Adrenal gland (tissue), 12 donors: ENCODE results near the gene SUPT7L. TPM values are rescaled to one million over a fixed set of nuclear protein-coding genes. Genes with fewer than 3 reads are reported as not detected.

Experiments used
- DNase-seq, 7 donors: peaks; one replicate each; pipeline ENCODE4 v3.0.0-alpha.2; 2019 to 2020
- H3K27ac ChIP-seq, 5 donors: fragments of 200-600 bp; sonication (generic) in 4 of 5; 1 replicate in 3 of 5; 2 replicates in 2 of 5; pipeline versions ENCODE4 v1.5.1 to v1.8.0; 2016 to 2020; ENCODE audit warnings: mild to moderate bottlenecking in 1 of 5
- H3K27me3 ChIP-seq: fragments of 200-600 bp; 2 replicates; pipeline ENCODE4 v1.8.0; 2021
- H3K36me3 ChIP-seq, 2 donors: fragments of 200-600 bp; replicated peaks in 1 of 2; 1 replicate in 1 of 2; 2 replicates in 1 of 2; pipeline versions ENCODE4 v1.5.1 to v1.8.0; 2018 to 2022
- H3K4me1 ChIP-seq, 2 donors: fragments of 200-600 bp; replicated peaks in 1 of 2; 1 replicate in 1 of 2; 2 replicates in 1 of 2; pipeline versions ENCODE4 v1.5.1 to v1.8.0; 2018 to 2021
- H3K4me3 ChIP-seq, 4 donors: fragments of 200-600 bp; sonication (generic) in 3 of 4; one replicate each; pipeline ENCODE4 v1.5.1; 2016 to 2018
- H3K9me3 ChIP-seq, 3 donors: fragments of 200-600 bp; sonication (generic) in 1 of 3; replicated peaks in 1 of 3; 1 replicate in 2 of 3; 2 replicates in 1 of 3; pipeline versions ENCODE4 v1.5.1 to v1.8.0; 2016 to 2021
- POLR2A ChIP-seq, 2 donors: fragments of 450-650 bp; IDR thresholded peaks; one replicate each; pipeline ENCODE4 v1.6.1; 2017; ENCODE audit warnings: antibody characterized with exemption in 2 of 2, mild to moderate bottlenecking in 2 of 2, moderate library complexity in 1 of 2
- WGBS, 4 donors: extraction: QIAGEN DNeasy Blood & Tissue Kit in 2 of 4; methylation state at CpG; one replicate each; pipeline versions ENCODE4 v1.1.5 to v1.1.7; 2013 to 2017; 5-methylcytosine and 5-hydroxymethylcytosine counted together
- intact Hi-C, 2 donors: fragments of 100-400 bp; cut with DNase I; formaldehyde crosslinking; loops; one replicate each; pipeline versions ENCODE4 v1.14.1 to v1.15.0; 2022 to 2023
- polyA plus RNA-seq, 3 donors: library from polyadenylated mRNA; stranded (reverse); fragments of 200-250 nt in 2 of 3; fragments of 350-450 nt in 1 of 3; fragmentation: Illumina TruSeq in 1 of 3; extraction: RNeasy Lipid Tissue Mini Kit (QIAGEN cat#74804) in 1 of 3; gene quantifications; one replicate each; pipeline ENCODE4 v1.2.3, GENCODE V29; 2013 to 2014
- small RNA-seq, 2 donors: library from RNA; depleted of rRNA; stranded (forward); fragments of <200 nt; gene quantifications; one replicate each; pipeline ENCODE3, GENCODE V24; 2016
- total RNA-seq, 9 donors: library from RNA; depleted of rRNA in 4 of 9; stranded (reverse); fragments of >200 nt in 4 of 9; fragments of 120-200 nt in 1 of 9; fragmentation: NEBNext Ultra II Directional in 1 of 9; extraction: Animal tissue kit (Norgen Biotek cat#: 25700) in 1 of 9; gene quantifications; one replicate each; pipeline versions ENCODE4 v1.1.0 to v1.2.4, GENCODE V29; 2013 to 2023
- TF ChIP-seq, protein P1 (sequence below), 6 experiments: fragments of 450-650 bp in 4 of 6; fragments of 200-600 bp in 2 of 6; sonication (generic) in 1 of 6; IDR thresholded peaks; 1 replicate in 5 of 6; 2 replicates in 1 of 6; pipeline versions ENCODE4 v1.5.1 to v1.8.0; 2016 to 2021; ENCODE audit warnings: antibody characterized with exemption in 6 of 6, mild to moderate bottlenecking in 2 of 6, moderate library complexity in 1 of 6
- donor health status: healthy with polysubstance abuse.
- donor health status: Bipolar disorder and iron deficiency.
- donor health status: DM: yes; HTN: yes; CAD: no.
- donor health status: DM: no; HTN: no; CAD: no.
- donor health status: DM: no; HTN: no; CAD: no.
- donor health status: DM: yes; HTN: yes; CAD: no.

The SUPT7L gene
- total and polyA plus RNA-seq, 12 donors: 16.6 to 51.4 (median 33.8) TPM

DNA sequence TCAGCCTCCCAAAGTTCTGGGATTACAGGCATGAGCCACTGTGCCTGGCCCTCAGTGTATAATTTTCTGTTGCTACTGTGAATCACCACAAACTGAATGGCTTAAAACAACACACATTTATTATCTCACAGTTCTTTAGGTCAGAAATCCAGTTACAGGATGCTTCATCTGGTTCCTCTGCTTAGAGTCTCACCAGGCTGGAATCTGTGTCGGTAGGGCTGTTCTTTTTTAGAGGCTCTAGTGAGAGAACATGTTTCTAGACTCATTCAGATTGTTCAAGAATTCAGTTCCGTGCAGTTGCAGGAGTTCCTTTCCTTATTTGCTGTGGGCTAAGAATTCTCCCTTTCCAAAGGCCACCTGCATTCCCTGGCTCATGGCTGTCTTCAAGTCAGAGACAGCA lies 56.8 kb downstream of the SUPT7L start:
- Histone ChIP-seq H3K36me3 (peaks cover 0 to 61% of the 10 kb centered on the region in 2 donors), H3K4me3 (no peak overlapping the region), H3K27ac (no peak overlapping the region), H3K9me3 (no peaks in the 10 kb centered on the region), H3K27me3 (no peaks in the 10 kb centered on the region), H3K4me1 (peaks cover 5 to 6% of the 10 kb centered on the region in 2 donors)
- WGBS, 4 donors: 89 to 93% (median 92%) methylated on average over 2 of the region's 2 CpGs
- no peak for DNase-seq
- TF ChIP-seq POLR2A (IDR thresholded peaks at IDR 0.05): no peak
- TF ChIP-seq, protein P1, sequence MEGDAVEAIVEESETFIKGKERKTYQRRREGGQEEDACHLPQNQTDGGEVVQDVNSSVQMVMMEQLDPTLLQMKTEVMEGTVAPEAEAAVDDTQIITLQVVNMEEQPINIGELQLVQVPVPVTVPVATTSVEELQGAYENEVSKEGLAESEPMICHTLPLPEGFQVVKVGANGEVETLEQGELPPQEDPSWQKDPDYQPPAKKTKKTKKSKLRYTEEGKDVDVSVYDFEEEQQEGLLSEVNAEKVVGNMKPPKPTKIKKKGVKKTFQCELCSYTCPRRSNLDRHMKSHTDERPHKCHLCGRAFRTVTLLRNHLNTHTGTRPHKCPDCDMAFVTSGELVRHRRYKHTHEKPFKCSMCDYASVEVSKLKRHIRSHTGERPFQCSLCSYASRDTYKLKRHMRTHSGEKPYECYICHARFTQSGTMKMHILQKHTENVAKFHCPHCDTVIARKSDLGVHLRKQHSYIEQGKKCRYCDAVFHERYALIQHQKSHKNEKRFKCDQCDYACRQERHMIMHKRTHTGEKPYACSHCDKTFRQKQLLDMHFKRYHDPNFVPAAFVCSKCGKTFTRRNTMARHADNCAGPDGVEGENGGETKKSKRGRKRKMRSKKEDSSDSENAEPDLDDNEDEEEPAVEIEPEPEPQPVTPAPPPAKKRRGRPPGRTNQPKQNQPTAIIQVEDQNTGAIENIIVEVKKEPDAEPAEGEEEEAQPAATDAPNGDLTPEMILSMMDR (IDR thresholded peaks at IDR 0.05): no peak
- intact Hi-C loops: no loop called here

Small RNAs within 50 kb of the gene (small RNA-seq; reads per million reads assigned to genes)
- 0 reads per million in 2 donors for gene RF00340

Other genes with a start within 250 kb of the SUPT7L start
- 100 to 1,000 TPM in 1 of 9 donors, 10 to 100 TPM in 8; 48.4 to 100 (median 75.4) TPM for gene NRBP1, start 235.0 kb downstream of the SUPT7L start, total RNA-seq
- gene NRBP1, start 235.0 kb downstream of the SUPT7L start, polyA plus RNA-seq: 100 to 1,000 TPM in 1 of 3 donors, 10 to 100 TPM in 2; 52.7 to 126 (median 58.1) TPM
- gene KRTCAP3, start 221.2 kb downstream of the SUPT7L start, total RNA-seq: 1 to 10 TPM; 1.2 to 8.2 (median 4.2) TPM
- gene KRTCAP3, start 221.2 kb downstream of the SUPT7L start, polyA plus RNA-seq: 1 to 10 TPM; 1.4 to 6.4 (median 5.4) TPM
- 10 to 100 TPM in 8 of 9 donors, 1 to 10 TPM in 1; 6.3 to 28.1 (median 15.7) TPM for gene IFT172, start 173.9 kb downstream of the SUPT7L start, total RNA-seq
- gene IFT172, start 173.9 kb downstream of the SUPT7L start, polyA plus RNA-seq: 100 to 1,000 TPM in 1 of 3 donors, 10 to 100 TPM in 1, 1 to 10 TPM in 1; 9.8 to 113 (median 75.6) TPM
- gene FNDC4, start 168.4 kb downstream of the SUPT7L start, total RNA-seq: 100 to 1,000 TPM in 6 of 9 donors, 10 to 100 TPM in 3; 35.3 to 321 (median 115) TPM
- gene FNDC4, start 168.4 kb downstream of the SUPT7L start, polyA plus RNA-seq: 100 to 1,000 TPM in 2 of 3 donors, 10 to 100 TPM in 1; 51.3 to 331 (median 101) TPM
- 10 to 100 TPM in 2 of 9 donors, 1 to 10 TPM in 6, under 1 TPM in 1; 0.24 to 24.0 (median 6.3) TPM for gene GCKR, start 166.8 kb downstream of the SUPT7L start, total RNA-seq
- 10 to 100 TPM in 2 of 3 donors, 1 to 10 TPM in 1; 9.4 to 29.4 (median 17.3) TPM for gene GCKR, start 166.8 kb downstream of the SUPT7L start, polyA plus RNA-seq
- gene ZNF512, start 80.6 kb downstream of the SUPT7L start, total RNA-seq: 10 to 100 TPM; 16.8 to 82.5 (median 31.0) TPM
- 10 to 100 TPM; 12.8 to 31.0 (median 13.0) TPM for gene ZNF512, start 80.6 kb downstream of the SUPT7L start, polyA plus RNA-seq
- 10 to 100 TPM in 1 of 9 donors, 1 to 10 TPM in 8; 1.6 to 46.9 (median 3.7) TPM for gene CCDC121, start 34.6 kb downstream of the SUPT7L start, total RNA-seq
- gene CCDC121, start 34.6 kb downstream of the SUPT7L start, polyA plus RNA-seq: 1 to 10 TPM in 2 of 3 donors, under 1 TPM in 1; 0.51 to 6.4 (median 1.4) TPM
- 10 to 100 TPM; 21.6 to 41.3 (median 24.9) TPM for gene GPN1, start 34.6 kb downstream of the SUPT7L start, total RNA-seq
- 10 to 100 TPM; 10.6 to 44.6 (median 12.8) TPM for gene GPN1, start 34.6 kb downstream of the SUPT7L start, polyA plus RNA-seq
- gene SLC4A1AP, start 275 bp upstream of the SUPT7L start, total RNA-seq: 10 to 100 TPM; 14.4 to 36.9 (median 22.4) TPM
- 10 to 100 TPM; 13.0 to 41.1 (median 15.0) TPM for gene SLC4A1AP, start 275 bp upstream of the SUPT7L start, polyA plus RNA-seq
- gene MRPL33, start 108.1 kb upstream of the SUPT7L start, total RNA-seq: 1,000 to 10,000 TPM in 1 of 9 donors, 100 to 1,000 TPM in 8; 211 to 1,020 (median 479) TPM
- 100 to 1,000 TPM; 253 to 508 (median 491) TPM for gene MRPL33, start 108.1 kb upstream of the SUPT7L start, polyA plus RNA-seq
- gene RBKS, start 226.8 kb upstream of the SUPT7L start, total RNA-seq: 10 to 100 TPM in 8 of 9 donors, 1 to 10 TPM in 1; 9.1 to 54.4 (median 25.9) TPM
- gene RBKS, start 226.8 kb upstream of the SUPT7L start, polyA plus RNA-seq: 10 to 100 TPM; 14.6 to 20.3 (median 19.1) TPM
- gene BABAM2, start 227.1 kb upstream of the SUPT7L start, total RNA-seq: 100 to 1,000 TPM in 8 of 9 donors, 10 to 100 TPM in 1; 88.2 to 925 (median 373) TPM
- gene BABAM2, start 227.1 kb upstream of the SUPT7L start, polyA plus RNA-seq: 100 to 1,000 TPM; 150 to 323 (median 279) TPM